NCI-H2081 (cell line): ENCODE results near the gene RGS7.

Experiments
- DNase-seq, 2 experiments: peaks; one replicate each; lab custom pipeline; 2025; lab: John Stamatoyannopoulos, UW

RGS7 gene

DNA sequence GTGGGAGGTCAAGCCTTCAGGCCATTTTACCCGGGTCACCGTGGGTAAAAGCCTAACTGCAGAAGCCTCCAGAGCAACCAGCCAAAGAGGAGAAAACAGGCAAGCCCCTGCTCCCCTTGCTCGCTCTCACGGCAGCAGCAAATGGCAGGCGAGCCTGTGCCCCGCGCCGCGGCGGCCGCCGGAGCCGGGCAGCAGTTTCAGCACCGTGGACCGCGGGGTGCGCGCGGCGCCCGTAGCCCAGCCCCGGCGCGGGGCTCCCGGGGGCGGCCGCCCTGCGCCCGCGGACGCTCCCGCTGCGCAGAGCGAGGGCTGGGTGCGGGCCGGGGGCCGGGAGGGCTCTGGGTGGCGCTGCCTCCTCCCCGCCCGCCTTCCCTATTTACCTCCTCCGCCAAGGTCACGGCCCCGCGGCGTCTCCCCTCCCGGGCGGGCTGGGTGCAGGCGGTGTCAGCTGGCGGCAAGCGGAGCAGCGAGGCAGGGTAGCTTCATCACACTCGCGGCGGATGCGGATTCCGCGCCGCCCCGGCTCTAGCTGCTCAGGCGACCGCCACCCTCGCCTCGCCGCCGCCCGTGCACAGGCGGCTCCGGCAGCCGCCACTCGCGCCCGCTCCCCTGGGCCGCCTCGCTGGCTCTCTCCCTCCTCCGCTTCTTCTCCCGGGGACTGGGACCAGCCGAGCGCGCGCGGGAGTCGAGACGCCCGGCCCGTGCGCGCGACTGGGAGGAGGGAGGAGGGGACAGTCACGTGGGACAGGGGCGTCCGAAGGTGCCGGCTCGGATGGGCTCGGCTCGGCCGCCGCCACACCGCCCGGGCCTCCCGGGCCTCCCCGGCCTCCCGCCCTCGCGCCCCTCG lies at the start of gene RGS7:
Gene RGS7, minus strand, starts transcription at position 687 of the 847 bp plus-strand sequence.
- DNase-seq: peak; percentile 85 to 88

DNA sequence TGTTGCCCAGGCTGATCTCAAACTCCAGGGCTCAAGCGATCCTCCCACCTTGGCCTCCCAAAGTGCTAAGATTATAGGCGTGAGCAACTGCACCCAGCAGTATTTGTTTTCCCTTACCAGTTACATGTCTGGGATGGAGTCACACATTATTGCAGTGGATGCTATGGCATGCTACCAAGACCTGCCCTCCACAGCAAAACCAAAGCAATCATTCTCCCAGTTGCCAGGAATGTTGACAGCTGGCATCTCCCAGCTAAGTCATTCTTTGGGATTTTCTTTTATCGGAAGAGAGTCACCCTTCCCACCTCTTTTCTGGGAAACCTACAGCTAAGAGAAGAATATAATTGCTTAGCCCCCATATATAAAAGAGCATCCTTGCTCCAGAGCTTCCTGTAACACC lies 49.4 kb upstream of the RGS7 start:
- DNase-seq: no peak

DNA sequence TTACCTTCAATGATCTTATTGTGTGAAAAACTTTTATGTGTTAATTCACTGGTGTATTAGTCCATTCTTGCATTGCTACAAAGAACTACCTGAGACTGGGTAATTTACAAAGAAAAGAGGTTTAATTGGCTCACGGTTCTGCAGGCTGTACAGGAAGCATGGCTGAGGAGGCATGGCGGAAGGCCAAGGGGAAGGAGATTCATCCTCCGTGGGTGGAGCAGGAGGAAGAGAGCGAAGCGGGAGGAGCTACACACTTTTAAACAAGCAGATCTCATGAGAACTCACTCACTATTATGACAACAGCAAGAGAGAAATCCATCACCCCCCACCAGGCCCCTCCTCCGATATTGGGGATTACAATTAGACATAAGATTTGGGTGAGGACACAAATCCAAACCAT lies 44.2 kb upstream of the RGS7 start:
- DNase-seq: peak in 1 of 2 experiments; percentile 21

DNA sequence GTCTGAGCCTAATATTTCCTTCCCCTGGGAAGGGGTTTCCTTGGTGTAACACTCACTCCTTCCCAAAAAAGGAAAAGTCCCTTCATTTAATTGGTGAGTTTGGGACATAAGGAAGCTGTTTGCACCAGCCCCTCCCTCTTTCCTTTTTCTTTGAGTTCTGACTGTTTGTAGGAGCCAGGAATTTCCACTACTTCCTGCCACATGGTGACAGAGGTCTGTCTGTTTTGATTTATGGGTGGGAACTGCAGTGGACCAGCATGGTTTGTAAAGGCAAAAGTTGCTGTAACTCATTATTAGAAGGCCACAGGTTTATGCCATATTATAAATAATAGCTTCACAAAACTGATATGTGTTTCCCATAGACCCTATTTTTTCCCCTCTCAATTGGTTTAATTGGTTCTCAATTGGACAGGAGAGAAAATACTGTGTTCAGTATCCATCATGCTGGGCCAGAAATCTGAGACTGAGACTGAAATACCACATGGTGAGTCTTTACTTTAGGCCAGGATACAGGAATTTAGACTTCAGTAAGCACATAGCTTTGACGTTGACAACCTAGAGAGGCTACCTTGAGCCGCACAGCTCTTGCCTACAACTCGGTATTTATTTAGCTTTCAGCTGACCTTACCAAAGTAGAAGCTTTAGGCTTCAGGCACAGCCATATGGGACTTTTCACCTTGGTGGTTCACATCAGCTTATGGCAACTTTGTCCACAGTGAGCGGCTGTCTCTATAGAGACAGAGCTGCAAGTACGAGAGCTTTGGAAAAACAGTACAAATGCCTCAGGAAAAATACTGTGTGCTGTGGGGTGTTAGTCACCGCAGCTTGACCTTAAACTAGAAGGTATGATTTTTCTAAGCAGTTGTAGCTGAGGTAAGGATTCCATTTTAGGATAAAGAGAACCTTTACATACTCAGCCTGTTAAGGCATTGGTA lies 40.0 kb upstream of the RGS7 start:
- no peak for DNase-seq

DNA sequence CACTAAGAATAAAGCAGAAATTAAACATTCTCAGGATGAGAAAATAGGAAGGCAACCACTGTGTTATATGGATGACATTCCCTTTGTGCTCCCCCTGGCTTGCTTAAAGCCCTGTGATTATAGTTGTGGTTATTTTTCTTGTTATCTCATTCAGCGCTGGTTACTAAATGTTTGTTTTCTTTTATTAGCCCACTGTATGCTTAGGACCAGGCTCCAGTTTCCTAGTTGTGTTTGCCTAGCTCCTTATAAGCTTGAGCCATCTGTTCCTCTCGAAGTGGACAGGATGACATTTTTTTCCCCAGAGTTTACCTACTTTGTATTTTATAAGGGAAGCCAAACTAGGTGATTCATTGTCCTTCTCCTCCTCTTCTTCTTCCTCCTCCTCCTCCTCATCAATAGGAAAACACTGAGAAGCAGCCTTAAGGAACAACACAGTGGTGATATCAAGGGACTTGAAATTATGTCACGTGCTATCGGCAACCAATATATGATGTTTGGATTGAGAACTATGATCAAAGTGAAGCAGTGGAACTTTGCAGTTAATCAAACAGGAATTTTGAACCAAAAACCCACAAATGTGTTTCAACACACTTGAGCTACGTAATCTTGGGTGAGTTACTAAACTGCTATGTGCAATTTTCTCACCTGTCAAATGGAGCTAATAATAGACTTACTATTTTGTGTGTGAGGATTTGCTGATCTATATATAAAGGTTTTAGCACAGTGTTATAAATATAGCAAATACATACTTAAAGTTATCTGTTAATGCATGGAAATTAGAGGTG lies 35.1 kb upstream of the RGS7 start:
- peak; percentile 33 to 79 for DNase-seq

DNA sequence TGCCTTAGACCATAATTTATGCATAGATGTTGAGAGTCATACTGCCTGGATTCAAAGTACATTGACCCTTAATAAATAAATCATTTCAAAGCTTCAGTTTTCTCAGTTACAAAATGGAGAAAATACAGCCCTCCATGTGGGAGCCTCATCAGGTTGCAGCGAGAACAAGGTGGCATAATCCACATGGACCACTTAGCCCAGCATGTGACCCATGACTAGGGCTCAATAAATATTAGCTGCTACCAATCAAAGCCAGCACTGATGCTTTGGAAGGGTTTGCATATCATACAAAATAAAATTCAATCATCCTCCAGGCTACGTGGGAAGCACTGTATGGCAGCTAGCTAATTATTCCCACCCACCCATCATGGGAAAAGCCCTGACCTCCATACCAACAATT lies 33.5 kb upstream of the RGS7 start:
- DNase-seq: no peak

DNA sequence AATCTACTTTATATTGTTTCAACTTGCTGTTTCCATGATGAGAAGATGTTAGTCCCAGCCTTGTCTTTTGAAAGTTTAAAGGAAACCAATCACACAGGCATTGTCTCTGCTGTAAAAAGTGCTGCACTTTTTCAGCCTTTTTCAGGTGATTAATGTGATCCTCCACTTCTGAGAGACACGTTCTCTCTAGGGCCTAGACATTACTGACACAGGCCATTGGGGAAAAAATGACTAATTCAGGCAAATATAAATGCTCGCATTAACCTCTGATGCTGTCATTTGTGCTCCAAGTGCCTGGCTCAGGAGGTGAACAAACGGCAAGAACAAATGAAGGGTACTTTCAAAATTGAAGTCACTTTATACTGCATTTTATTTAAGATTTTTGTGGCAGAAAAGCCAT lies 32.4 kb upstream of the RGS7 start:
- DNase-seq: no peak

DNA sequence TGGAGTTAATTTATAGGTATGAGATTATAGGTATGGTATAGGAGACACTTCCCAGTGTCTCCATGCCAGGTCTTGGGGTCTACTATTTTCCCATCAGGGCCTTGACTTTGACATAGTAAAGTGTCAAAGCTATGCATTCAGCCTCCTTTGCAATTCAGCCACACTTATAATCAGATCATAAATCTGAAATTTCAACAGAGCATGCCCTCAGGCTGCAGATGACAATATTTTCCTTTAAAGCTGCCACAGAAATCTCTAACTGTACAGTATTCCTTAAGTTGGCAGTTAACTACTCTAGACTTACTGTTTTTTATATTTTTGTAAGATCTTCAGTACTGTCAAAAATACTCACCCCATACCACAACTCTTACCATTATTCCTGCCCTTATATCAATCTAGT lies 30.2 kb upstream of the RGS7 start:
- no peak for DNase-seq

DNA sequence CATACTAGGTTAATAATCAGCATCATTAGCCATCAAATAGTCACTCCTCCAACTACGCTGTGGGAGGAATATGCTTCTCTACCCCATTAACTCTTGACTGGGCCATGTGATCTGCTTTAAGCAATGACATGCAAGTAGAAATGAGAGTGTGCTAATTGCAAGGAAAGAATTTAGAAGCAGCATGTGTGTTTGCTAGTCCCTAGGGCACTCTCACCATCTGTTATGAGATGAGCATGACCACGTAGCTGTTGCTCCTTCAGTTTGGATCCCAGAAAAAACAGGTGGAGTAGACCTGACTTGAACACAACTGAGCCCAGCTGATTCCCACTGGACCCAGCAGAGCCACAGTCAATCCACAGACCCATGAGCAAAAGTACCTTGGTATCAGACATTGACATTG lies 19.7 kb upstream of the RGS7 start:
- no peak for DNase-seq

DNA sequence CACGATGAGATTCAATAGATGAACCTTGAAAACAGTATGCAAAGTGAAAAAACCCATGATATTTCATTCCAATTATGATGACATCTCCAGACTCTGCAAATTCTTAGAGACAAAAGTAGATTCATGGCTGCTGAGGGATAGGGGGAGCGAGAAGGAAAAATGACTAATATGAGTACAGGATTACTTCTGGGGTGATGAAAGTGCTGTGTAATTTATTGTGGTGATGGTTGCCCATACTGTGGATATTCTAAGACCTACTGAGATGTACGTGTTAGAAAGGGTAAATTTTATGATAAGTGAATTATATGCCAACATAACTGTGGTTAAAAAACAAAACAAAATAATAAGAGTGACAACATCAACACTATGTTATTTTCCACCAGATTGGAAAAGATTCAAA lies 18.9 kb upstream of the RGS7 start:
- DNase-seq: no peak

DNA sequence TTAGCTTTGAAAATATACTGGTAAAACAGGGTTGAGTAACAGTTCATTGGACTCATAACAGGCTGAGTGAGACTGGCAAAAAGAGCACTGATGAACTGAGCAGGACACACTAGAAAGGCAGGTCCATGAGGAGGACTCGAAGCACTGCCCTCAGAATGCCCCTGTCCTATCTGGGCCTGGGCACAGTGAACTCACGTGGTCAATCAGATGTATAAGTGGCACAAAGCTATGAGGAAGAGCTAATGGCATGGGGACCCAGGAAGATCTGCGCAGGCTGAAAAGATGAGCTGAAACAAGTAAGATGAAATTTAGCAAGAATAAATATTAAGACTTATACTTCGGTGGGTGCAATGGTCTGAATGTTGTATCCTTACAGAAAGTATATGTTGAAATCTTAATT lies 9.2 kb upstream of the RGS7 start:
- DNase-seq: no peak

DNA sequence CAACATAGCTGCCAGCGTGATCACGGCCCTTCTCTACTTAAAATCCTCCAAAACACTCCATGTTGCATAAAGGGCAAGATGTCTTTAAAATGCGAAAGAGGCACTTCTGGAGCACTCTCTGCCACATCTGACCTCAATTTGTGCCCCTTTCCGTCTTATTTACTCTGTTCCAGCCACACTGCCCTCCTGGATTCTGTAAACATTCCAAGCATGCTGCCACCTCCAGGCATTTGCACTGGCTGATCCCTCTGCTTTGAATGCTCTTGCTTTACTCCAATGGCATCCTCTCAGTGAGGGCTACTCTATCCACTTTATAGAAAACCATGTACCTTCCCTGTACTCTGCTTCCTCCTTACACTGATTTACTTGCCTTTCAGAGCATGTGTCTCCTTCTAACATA lies 5.3 kb upstream of the RGS7 start:
- no peak for DNase-seq

DNA sequence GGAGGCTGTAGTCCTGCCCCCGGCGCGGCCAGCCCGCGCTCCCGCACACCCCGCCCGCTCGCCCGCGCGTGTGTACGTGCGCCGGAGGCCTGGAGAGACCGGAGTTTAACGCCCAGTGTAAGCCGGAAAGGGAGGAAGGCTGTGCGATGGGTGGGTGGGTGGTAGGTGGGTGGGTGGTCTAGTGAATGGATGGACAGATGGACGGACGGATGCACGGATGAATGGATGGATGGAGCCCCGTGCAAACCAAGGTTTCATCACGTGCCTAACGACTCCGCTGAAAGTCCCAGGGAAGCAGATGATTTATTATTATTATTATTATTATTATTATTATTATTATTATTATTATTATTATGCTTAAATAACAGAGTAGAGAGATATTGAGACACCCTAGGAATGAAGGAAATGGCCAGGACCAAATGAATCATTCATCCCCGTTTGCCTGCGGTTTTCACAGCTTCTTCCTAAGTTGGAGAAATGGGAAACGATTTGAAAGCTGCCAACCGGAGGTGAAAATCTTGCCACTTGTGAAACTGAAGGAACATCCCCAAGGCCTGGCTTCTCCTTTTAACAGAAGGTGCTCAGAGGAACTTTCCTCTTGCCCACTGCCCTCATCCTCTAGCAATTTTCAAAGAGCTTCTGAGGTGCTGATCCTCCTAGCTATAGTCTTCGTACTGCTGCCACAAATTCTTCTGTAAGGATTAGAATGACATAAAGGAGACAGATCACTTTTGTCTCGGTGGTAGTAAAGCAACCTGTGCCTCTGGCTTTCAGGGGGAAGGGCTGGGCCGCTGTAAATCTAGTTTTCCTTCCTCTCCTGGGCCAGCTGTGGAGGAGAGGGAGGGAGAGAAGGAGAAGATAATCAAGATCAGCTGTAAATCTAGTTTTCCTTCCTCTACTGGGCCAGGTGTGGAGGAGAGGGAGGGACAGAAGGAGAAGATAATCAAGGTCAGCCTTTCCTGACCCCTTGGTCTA lies 648 bp upstream of the RGS7 start:
- no peak for DNase-seq

DNA sequence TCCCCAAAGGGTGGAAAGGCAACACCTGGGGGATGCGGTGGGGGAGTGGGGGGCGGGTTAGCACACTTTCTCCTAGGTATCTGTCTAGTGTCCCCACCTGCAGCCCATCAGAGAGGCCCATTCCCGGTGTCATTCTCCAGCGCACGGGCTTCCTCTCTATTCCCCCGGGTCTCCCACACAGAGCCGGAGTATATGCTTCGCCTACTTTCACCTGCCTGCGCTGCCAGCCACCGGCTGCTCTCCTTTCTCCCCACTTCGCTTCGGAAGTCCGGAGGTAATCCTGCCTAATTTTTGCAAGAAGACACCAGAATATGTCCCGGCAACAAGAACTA lies 852 bp downstream of the RGS7 start:
- peak; percentile 36 to 60 for DNase-seq

DNA sequence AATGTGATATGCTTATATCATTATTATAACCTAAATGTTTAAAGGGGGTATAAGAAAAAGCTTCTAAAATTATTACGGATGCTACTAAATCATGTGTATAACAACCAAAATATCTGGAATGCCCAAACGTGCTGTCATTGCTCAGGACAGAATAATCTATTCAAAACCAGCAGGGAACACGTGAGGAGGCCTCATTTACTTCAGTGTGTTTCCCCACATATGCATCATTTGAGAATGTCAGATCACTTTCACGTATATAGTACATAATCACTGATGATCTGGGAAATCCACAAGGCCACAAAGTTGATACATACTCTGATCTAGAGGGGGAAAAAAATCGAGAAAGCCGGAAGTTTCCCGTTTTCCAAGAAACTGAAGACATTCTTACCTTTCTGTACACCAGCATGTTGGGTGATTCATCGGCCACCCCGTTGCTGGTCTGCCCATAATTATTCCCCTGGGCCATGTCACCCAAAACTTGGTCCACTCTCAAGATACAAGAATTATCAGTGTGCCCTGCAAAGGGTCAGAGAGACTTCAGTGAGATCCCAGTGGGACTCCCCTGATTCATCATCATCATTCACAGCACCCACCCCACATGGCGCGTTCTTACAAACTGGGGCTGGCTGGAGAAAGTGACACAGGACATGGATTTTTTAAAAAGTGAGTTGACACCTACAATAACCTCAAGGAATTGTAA lies 1.5 kb downstream of the RGS7 start:
- no peak for DNase-seq

DNA sequence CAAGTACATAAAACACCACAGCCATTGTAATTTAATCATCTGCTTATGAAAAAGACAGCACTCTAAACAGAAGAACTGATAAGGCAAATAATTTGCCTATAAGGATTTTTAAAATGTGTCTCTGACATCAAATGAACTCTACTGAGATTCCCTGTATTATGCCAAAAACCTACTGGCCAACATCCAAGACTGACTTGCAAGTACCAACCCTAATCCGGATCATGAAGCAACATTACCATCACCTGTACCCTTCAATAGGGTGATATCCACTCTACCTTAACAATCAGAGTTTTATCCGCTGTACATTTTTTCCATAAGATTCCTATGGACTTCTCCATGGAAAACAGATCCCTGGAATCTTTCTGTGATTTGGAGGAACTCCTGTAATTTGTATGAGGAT lies 4.6 kb downstream of the RGS7 start:
- no peak for DNase-seq

DNA sequence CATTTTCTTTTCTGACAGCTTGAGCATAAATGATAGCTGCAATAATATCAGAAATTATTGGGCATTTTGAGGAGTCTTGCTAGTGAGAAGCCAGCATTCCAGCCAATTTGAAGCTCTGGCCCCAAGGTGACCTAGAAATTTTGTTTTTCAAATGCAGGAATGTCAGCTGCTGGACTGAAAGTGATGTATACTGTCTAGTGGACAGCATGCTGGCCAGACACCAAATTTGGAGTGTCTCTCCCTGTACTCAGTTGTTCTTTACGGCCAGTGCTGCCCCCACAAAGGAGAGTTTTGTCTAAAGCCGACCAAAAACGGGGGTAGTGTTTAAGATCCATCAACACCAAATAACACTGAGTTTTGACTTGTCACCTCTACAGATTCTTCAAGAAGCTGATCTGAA lies 5.2 kb downstream of the RGS7 start:
- DNase-seq: no peak

DNA sequence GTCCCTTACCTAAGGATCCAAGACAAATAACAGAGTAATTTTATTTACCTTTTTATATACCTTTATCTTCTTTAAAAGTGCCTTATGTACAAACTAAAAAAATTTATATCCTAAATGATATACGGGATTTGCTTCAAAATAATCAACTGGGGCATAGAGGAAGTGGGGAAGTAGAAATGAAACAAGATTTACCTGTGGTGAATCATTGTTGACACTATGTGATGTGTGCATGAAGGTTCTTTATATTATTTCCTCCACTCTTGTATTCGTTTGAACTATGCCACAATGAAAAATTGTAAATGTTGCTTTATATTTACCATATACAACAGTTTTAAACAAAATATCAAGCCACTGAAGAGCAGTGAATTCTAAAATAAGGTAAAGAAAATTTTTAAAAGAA lies 13.0 kb downstream of the RGS7 start:
- DNase-seq: no peak

DNA sequence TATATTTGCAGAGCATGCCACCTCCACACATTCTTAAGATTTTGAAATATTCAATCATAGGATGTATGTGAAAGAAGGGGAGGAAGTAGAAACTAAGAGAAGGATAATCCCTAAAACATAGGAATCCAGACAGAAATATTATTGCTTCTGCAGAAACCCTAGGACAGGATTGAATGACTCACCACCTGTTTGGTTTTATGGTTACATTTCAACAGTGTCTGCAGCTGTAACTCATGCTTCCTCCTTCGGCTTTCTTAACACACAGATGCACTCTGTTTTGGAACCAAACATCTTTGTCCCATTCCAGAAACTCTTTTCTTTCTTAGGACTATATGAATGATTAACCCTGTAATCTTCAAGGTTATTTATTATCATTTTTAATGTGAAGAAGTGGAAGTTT lies 20.7 kb downstream of the RGS7 start:
- no peak for DNase-seq

DNA sequence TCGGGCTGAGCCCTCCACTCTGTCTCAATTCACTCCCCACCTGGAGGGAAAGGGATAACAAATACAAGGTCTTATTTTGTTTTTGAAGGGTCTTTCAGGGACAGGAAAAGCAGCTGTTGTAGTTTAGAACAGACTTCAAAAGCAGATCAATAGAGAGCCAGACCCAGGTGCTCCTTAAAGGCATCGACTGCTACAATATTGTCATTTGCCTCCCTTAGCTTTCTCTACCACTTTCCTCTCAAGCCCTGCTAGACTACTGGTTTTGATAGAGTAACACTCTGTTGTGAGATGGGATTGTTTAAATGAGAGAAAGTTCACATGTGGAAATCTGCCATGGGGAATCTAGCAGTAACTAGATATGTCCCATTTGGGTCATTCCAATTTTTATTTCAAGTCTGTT lies 24.0 kb downstream of the RGS7 start:
- no peak for DNase-seq

DNA sequence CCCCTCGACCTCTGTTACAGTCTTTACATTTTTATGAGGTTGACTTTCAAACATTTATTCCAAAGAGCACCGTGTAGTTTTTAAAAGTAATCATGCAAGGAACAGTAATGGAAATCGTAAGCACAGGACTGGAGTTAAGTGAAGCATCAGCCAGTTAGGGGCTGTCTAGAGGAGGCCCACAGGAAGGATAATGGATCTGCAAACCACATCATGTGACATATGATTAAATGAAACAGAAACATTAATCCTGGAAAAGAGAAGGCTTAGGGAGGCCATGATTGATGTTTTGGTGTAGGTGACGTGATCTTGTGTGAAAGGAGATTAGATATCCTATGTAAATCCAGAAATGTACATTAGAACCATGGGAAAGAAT lies 25.0 kb downstream of the RGS7 start:
- DNase-seq: no peak
